Astrocyte (in vitro differentiated cells and primary cell): Measurements from ENCODE around the gene IL24.

Experiments
- EZH2 ChIP-seq: IDR thresholded peaks from 2 replicates; pipeline ENCODE4 v1.6.1; 2012; ENCODE audit warnings: mild to moderate bottlenecking, low read length, inconsistent platforms; ENCODE audit not compliant: insufficient read depth
- TF ChIP-seq, protein P1 (sequence below): IDR thresholded peaks from 2 replicates; pipeline ENCODE4 v1.5.1; 2011; ENCODE audit warnings: low read depth, mild to moderate bottlenecking, inconsistent platforms, low read length, moderate library complexity; ENCODE audit not compliant: insufficient read depth

DNA sequence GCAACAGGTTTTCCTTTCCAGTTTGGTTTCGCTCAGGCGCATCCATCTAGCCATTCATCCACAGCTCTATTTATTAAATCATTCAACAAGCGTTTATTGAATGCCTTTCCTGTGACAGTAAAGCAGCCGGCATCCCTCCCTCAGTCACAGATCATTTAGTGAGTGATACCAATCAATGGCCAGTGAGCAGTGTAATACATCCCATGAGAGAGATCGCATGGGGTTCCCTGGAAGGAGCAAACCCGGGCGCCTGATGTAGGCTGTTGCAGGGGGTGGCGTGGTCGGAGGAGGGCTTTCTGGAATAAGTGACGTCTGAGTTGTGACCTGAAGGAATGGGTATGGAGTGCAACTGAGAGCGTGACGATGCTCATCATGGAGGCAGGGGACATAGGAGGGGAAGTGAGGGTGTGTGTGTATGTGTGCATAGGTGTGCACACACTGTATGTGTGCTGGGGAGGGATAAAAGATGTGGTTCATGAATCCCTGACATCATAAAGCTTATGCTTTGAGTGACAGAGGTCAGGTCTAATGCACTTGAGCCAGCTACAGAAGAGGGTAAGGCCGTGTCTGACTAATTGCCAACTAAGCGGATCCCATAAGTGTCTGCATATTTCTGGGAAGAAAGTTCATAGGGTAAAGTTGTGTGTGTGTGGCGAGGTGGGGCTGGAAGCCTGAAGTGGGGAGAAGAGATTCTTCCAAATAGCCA is 17.9 kb downstream of the IL24 start:
- TF ChIP-seq, protein P1, sequence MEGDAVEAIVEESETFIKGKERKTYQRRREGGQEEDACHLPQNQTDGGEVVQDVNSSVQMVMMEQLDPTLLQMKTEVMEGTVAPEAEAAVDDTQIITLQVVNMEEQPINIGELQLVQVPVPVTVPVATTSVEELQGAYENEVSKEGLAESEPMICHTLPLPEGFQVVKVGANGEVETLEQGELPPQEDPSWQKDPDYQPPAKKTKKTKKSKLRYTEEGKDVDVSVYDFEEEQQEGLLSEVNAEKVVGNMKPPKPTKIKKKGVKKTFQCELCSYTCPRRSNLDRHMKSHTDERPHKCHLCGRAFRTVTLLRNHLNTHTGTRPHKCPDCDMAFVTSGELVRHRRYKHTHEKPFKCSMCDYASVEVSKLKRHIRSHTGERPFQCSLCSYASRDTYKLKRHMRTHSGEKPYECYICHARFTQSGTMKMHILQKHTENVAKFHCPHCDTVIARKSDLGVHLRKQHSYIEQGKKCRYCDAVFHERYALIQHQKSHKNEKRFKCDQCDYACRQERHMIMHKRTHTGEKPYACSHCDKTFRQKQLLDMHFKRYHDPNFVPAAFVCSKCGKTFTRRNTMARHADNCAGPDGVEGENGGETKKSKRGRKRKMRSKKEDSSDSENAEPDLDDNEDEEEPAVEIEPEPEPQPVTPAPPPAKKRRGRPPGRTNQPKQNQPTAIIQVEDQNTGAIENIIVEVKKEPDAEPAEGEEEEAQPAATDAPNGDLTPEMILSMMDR: no peak
- TF ChIP-seq EZH2: no peak
